H9 (cell line): Measurements from ENCODE around the gene SAFB. TPM values are rescaled to one million over a fixed set of nuclear protein-coding genes. Genes with fewer than 3 reads are reported as not detected.

Experiments
- DNase-seq: peaks from one replicate; pipeline ENCODE4 v3.0.0-alpha.2; 2017
- H2AFZ ChIP-seq: one replicate; pipeline ENCODE4 v1.6.1; 2013; ENCODE audit warnings: mild to moderate bottlenecking, low read length, control low read depth, moderate library complexity
- H2AK5ac ChIP-seq: 2 replicates; pipeline ENCODE4 v1.6.1; 2013; ENCODE audit warnings: low read length, control low read depth, mixed read lengths; ENCODE audit not compliant: insufficient read length
- H2BK120ac ChIP-seq: one replicate; pipeline ENCODE4 v1.6.1; 2013; ENCODE audit warnings: low read depth, mild to moderate bottlenecking, low read length, control low read depth, inconsistent platforms; ENCODE audit not compliant: poor library complexity, severe bottlenecking
- H2BK12ac ChIP-seq: 2 replicates; pipeline ENCODE4 v1.6.1; 2013; ENCODE audit warnings: low read length, control low read depth, mixed read lengths, low read depth; ENCODE audit not compliant: insufficient read length
- H2BK15ac ChIP-seq: 2 replicates; pipeline ENCODE4 v1.6.1; 2013; ENCODE audit warnings: low read depth, low read length, control low read depth
- H2BK20ac ChIP-seq: one replicate; pipeline ENCODE4 v1.6.1; 2013; ENCODE audit warnings: low read depth, mild to moderate bottlenecking, low read length, control low read depth, inconsistent platforms; ENCODE audit not compliant: poor library complexity, severe bottlenecking
- H2BK5ac ChIP-seq: 2 replicates; pipeline ENCODE4 v1.6.1; 2013; ENCODE audit warnings: low read length, control low read depth, mixed read lengths; ENCODE audit not compliant: insufficient read length
- H3K14ac ChIP-seq: 2 replicates; pipeline ENCODE4 v1.6.1; 2013; ENCODE audit warnings: low read length, control low read depth; ENCODE audit not compliant: insufficient read depth
- H3K18ac ChIP-seq: 2 replicates; pipeline ENCODE4 v1.6.1; 2013; ENCODE audit warnings: low read depth, mild to moderate bottlenecking, mixed read lengths, low read length, control low read depth; ENCODE audit not compliant: insufficient read length
- H3K23ac ChIP-seq: 2 replicates; pipeline ENCODE4 v1.6.1; 2013; ENCODE audit warnings: low read length, control low read depth, mixed read lengths, low read depth; ENCODE audit not compliant: insufficient read length
- H3K23me2 ChIP-seq: 2 replicates; pipeline ENCODE4 v1.6.1; 2013; ENCODE audit warnings: low read depth, mild to moderate bottlenecking, mixed read lengths, low read length, control low read depth; ENCODE audit not compliant: insufficient read length, poor library complexity, severe bottlenecking
- H3K27ac ChIP-seq: 2 replicates; pipeline ENCODE4 v1.5.1; 2013; ENCODE audit warnings: low read length, control low read depth, mixed read lengths, low read depth; ENCODE audit not compliant: insufficient read length
- H3K27me3 ChIP-seq: 2 replicates; pipeline ENCODE4 v1.6.1; 2013; ENCODE audit warnings: low read length, control low read depth, inconsistent platforms; ENCODE audit not compliant: insufficient read depth
- H3K4ac ChIP-seq: 2 replicates; pipeline ENCODE4 v1.6.1; 2013; ENCODE audit warnings: low read depth, mild to moderate bottlenecking, control low read depth, inconsistent platforms, low read length, moderate library complexity
- H3K4me1 ChIP-seq: 2 replicates; pipeline ENCODE4 v1.6.1; 2013; ENCODE audit warnings: low read length, control low read depth, inconsistent platforms; ENCODE audit not compliant: insufficient read depth
- H3K4me2 ChIP-seq: 2 replicates; pipeline ENCODE4 v1.6.1; 2013; ENCODE audit warnings: low read length, control low read depth, mixed read lengths; ENCODE audit not compliant: insufficient read length, insufficient read depth
- H3K56ac ChIP-seq: 2 replicates; pipeline ENCODE4 v1.6.1; 2013; ENCODE audit warnings: low read depth, mild to moderate bottlenecking, mixed read lengths, low read length, control low read depth; ENCODE audit not compliant: insufficient read length
- H3K79me1 ChIP-seq: 2 replicates; pipeline ENCODE4 v1.6.1; 2013; ENCODE audit warnings: low read depth, mild to moderate bottlenecking, moderate library complexity, low read length, control low read depth, inconsistent platforms; ENCODE audit not compliant: insufficient read depth, poor library complexity, severe bottlenecking
- H3K79me2 ChIP-seq: 2 replicates; pipeline ENCODE4 v1.6.1; 2013; ENCODE audit warnings: low read length, control low read depth, inconsistent platforms; ENCODE audit not compliant: insufficient read depth
- H3K9ac ChIP-seq: 2 replicates; pipeline ENCODE4 v1.6.1; 2013; ENCODE audit warnings: low read length, control low read depth, mixed read lengths; ENCODE audit not compliant: insufficient read length; ENCODE audit errors: extremely low read depth
- H3K9me3 ChIP-seq: one replicate; pipeline ENCODE4 v1.6.1; 2013; ENCODE audit warnings: low read depth, low read length, inconsistent platforms; ENCODE audit not compliant: control insufficient read depth
- H3T11ph ChIP-seq: one replicate; pipeline ENCODE4 v1.6.1; 2013; ENCODE audit warnings: mild to moderate bottlenecking, low read length, control low read depth, inconsistent platforms
- H4K20me1 ChIP-seq: one replicate; pipeline ENCODE4 v1.6.1; 2013; ENCODE audit not compliant: control insufficient read depth, insufficient read length, insufficient read depth
- H4K5ac ChIP-seq: 2 replicates; pipeline ENCODE4 v1.6.1; 2013; ENCODE audit warnings: low read depth, mild to moderate bottlenecking, mixed read lengths, low read length, control low read depth; ENCODE audit not compliant: insufficient read length
- H4K8ac ChIP-seq: replicated peaks from 2 replicates; pipeline ENCODE4 v1.6.1; 2013; ENCODE audit warnings: low read length, control low read depth, mixed read lengths, low read depth; ENCODE audit not compliant: insufficient read length
- H4K91ac ChIP-seq: 2 replicates; pipeline ENCODE4 v1.6.1; 2013; ENCODE audit warnings: low read depth, mild to moderate bottlenecking, moderate library complexity, mixed read lengths, low read length, control low read depth; ENCODE audit not compliant: insufficient read length
- H3K27ac Mint-ChIP-seq, 3 experiments: 2 replicates in 2 of 3; 3 replicates in 1 of 3; pipeline ENCODE4 v1.8.0; 2020 to 2021; ENCODE audit warnings: mixed read lengths in 3 of 3, mild to moderate bottlenecking in 1 of 3, moderate library complexity in 1 of 3
- H3K27me3 Mint-ChIP-seq: 2 replicates; pipeline ENCODE4 v1.8.0; 2021; ENCODE audit warnings: low read depth, mild to moderate bottlenecking, moderate library complexity, mixed read lengths
- H3K36me3 Mint-ChIP-seq, 3 experiments: 2 replicates in 2 of 3; 3 replicates in 1 of 3; pipeline ENCODE4 v1.8.0; 2020 to 2021; ENCODE audit warnings: low read depth in 3 of 3, mixed read lengths in 3 of 3; ENCODE audit not compliant: insufficient read depth in 1 of 3
- H3K4me1 Mint-ChIP-seq, 2 experiments: 2 replicates each; pipeline ENCODE4 v1.8.0; 2020; ENCODE audit warnings: mixed read lengths in 2 of 2
- H3K4me3 Mint-ChIP-seq, 2 experiments: 2 replicates in 1 of 2; 3 replicates in 1 of 2; pipeline ENCODE4 v1.8.0; 2020 to 2021; ENCODE audit warnings: mild to moderate bottlenecking in 2 of 2, mixed read lengths in 2 of 2, moderate library complexity in 1 of 2
- H3K9me3 Mint-ChIP-seq, 2 experiments: 2 replicates in 1 of 2; 3 replicates in 1 of 2; pipeline ENCODE4 v1.8.0; 2020; ENCODE audit warnings: mild to moderate bottlenecking in 2 of 2, mixed read lengths in 2 of 2, moderate library complexity in 1 of 2
- WGBS: extraction: QIAGEN DNeasy Blood & Tissue Kit; methylation state at CpG from one replicate; pipeline ENCODE4 v1.1.7; 2013; ENCODE audit warnings: missing lambda C conversion rate, low lambda C conversion rate, mixed read lengths; ENCODE audit not compliant: insufficient read length; ENCODE audit errors: extremely low coverage; 5-methylcytosine and 5-hydroxymethylcytosine counted together
- total RNA-seq: library from RNA; stranded (reverse); gene quantifications from 2 replicates; pipeline ENCODE4 v1.2.1, GENCODE V29; 2021
- TF ChIP-seq, protein P1 (sequence below): fragments of 200-600 bp; sonication (generic); conservative IDR thresholded peaks from 3 replicates; pipeline ENCODE4 v1.8.0; 2021; ENCODE audit warnings: antibody characterized with exemption, mild to moderate bottlenecking

SAFB gene
- total RNA-seq, 1 experiment from 2014 or later: 110 TPM

DNA sequence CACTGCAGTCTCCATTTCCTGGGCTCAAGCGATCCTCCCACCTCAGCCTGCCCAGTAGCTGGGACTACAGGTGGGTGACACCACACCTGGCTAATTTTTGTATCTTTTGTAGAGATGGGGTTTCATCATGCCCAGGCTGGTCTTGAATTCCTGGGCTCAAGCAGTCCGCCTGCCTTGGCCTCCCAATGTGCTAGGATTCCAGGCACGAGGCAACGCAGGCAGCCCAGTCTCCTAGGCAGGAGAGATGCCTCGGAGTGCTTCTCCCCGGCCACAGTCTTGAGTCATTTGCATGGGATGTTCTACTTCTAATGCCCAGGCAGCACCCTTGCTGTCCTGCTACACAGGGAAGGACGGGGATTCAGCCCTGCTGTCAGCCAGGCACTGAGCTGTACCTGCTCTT, 48.7 kb downstream of the SAFB start:
- Histone ChIP-seq H4K8ac (no peak overlapping the region), H3K14ac (no peak overlapping the region), H2AK5ac (no peak overlapping the region), H3K56ac (no peak overlapping the region), H2BK5ac (no peak overlapping the region), H3K23me2 (no peaks in the 10 kb centered on the region), H2BK12ac (no peak overlapping the region), H4K5ac (no peak overlapping the region), H2BK120ac (no peak overlapping the region), H2AFZ (no peak overlapping the region), H3K27ac (no peak overlapping the region), H3K4me1 (no peaks in the 10 kb centered on the region), H3K79me1 (no peaks in the 10 kb centered on the region), H4K20me1 (no peaks in the 10 kb centered on the region), H3K4ac (no peak overlapping the region), H3K79me2 (no peaks in the 10 kb centered on the region), H3K4me2 (no peak overlapping the region), H3K18ac (no peak overlapping the region), H2BK15ac (no peak overlapping the region), H4K91ac (no peak overlapping the region), H3T11ph (no peak overlapping the region), H3K27me3 (no peaks in the 10 kb centered on the region), H3K9me3 (no peaks in the 10 kb centered on the region), H2BK20ac (no peak overlapping the region), H3K9ac (no peak overlapping the region), H3K23ac (no peak overlapping the region)
- H3K4me3 Mint-ChIP-seq: no peak overlapping the region
- H3K36me3 Mint-ChIP-seq: peaks cover 21 to 57% (median 42%) of the 10 kb centered on the region in 3 experiments; a peak in 6 of 7 replicates
- no peaks in the 10 kb centered on the region; the same call in 1 of the 2 replicates for H3K27me3 Mint-ChIP-seq
- WGBS: no CpG with 5 or more reads among the region's 7 CpGs
- DNase-seq: no peak
- H3K27ac Mint-ChIP-seq: no peak overlapping the region
- H3K4me1 Mint-ChIP-seq: peaks cover 8 to 20% of the 10 kb centered on the region in 2 experiments
- H3K9me3 Mint-ChIP-seq: no peaks in the 10 kb centered on the region
- TF ChIP-seq, protein P1, sequence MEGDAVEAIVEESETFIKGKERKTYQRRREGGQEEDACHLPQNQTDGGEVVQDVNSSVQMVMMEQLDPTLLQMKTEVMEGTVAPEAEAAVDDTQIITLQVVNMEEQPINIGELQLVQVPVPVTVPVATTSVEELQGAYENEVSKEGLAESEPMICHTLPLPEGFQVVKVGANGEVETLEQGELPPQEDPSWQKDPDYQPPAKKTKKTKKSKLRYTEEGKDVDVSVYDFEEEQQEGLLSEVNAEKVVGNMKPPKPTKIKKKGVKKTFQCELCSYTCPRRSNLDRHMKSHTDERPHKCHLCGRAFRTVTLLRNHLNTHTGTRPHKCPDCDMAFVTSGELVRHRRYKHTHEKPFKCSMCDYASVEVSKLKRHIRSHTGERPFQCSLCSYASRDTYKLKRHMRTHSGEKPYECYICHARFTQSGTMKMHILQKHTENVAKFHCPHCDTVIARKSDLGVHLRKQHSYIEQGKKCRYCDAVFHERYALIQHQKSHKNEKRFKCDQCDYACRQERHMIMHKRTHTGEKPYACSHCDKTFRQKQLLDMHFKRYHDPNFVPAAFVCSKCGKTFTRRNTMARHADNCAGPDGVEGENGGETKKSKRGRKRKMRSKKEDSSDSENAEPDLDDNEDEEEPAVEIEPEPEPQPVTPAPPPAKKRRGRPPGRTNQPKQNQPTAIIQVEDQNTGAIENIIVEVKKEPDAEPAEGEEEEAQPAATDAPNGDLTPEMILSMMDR: no peak
